DLD1 (cell line): Measurements from ENCODE around the gene LBHD1.
"Not testable (repeated sequence)": the region's sequence is repeated elsewhere in the genome, so short reads cannot be mapped to it uniquely, and the experiment has no call there.

Source experiments
- in situ Hi-C: cut with HindIII; loops from 2 replicates; pipeline ENCODE4 v1.10.0; 2017; ENCODE audit warnings: low sequenced_read_pairs

LBHD1 gene

DNA sequence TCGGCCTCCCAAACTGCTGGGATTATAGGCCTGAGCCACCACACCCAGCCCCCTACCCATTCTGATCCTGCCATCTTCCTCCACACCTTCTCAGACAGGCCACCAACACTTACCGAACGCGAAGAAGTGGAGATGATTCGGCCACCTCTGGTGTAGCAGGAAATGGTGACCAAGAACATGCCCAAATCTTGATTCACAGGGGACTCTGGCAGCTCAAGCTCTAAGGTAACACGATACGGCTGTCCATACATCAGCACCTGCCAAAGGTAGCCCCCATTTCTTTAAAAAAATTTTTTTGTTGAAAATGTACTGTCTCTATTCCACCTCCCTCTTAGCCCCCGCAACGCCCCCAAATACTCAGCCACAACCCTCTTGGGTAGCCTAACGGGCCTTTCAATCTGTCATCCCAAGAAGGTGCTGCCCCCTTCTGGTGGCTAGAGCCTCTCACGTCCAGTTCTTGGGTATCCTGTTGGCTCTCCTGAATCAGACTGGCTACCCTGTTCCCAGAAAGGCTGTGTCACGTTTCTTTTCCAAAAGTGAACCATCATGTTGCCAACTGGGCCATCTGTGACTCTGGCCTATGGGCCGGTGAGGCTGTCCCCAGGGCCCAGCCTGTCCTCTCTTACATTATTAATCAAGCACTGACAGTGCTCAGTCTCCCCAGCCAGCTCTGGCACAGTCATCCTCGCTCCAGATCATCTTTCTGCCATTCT is 22.5 kb upstream of the LBHD1 start:
- in situ Hi-C loops, result no loop called here

DNA sequence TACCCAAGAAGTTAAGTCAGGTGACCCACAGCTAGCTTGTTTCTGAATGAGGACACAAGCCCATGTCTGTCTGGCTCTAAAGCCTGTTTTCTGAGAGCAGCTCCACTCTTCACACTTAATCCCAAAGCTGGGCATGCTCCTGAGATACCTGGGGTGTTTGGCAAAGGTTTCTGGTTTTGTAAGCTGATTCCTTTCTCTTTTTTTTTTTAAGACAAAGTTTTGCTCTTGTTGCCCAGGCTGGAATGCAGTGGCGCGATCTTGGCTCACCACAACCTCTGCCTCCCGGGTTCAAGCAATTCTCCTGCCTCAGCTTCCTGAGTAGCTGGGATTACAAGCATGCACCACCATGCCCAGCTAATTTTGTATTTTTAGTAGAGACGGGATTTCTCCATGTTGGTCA is 21.6 kb upstream of the LBHD1 start:
- in situ Hi-C loops, result not testable (repeated sequence)

DNA sequence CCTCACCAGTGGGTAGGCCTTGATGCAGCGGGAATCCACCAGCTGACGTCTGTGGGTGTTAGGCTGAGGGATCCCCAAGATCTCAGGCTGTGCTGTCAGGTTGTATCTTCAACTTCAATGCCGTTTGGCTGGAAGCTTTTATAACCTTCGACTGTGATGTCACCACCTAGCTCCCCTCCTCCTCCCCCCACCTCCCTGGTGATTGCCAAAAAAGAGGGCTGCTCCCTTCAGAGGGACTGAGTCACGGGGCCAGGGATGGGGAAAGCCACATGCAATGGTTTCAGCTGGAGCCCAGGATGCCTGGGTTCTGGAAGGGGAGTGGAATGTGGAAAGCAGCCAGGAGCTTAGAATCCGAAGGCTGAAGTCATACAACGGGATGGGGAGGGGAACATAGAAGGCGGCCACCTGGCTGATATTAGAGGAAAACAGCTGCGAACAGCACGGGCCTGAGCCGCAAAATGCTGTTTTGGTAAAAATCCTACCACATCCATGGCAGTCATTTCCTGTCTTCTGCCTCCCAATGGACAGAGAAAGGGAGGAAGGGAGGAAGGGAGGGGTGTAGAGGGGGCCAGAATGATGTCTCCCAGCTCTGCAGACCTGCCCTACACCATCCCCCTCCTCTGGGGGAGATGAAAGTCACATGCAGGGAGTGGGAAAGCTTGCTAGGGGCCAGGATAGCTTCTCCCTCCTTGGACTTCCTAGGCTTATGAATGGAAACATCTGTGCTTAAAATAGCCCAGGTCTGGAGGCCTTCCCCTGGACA is 17.5 kb upstream of the LBHD1 start, which contains the start of gene LRRN4CL:
TSS of gene LRRN4CL (minus strand) at position 110 of the 763 bp plus-strand sequence. CDS start 1,022 bp downstream, outside the sequence.
- in situ Hi-C loops, result no loop called here

DNA sequence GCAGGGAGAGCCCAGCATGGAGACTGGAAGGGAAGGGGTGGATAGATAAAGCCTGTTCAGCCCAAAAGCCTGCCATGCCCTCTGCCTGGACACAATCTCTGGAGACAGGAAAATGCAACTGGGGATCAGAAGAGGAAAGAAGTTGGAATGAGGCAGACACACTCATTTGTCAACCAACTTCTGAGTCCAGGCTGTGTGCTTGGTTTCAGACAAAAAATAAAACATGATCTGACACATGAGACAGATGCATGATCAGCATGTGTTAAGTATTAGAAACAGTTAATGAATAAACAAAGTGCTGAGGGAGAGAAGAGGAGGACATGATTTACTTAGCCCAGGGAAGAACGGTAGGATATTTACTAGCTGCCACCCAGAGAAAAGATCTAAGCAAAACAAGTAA is 16.4 kb upstream of the LBHD1 start:
- in situ Hi-C loops, result no loop called here

DNA sequence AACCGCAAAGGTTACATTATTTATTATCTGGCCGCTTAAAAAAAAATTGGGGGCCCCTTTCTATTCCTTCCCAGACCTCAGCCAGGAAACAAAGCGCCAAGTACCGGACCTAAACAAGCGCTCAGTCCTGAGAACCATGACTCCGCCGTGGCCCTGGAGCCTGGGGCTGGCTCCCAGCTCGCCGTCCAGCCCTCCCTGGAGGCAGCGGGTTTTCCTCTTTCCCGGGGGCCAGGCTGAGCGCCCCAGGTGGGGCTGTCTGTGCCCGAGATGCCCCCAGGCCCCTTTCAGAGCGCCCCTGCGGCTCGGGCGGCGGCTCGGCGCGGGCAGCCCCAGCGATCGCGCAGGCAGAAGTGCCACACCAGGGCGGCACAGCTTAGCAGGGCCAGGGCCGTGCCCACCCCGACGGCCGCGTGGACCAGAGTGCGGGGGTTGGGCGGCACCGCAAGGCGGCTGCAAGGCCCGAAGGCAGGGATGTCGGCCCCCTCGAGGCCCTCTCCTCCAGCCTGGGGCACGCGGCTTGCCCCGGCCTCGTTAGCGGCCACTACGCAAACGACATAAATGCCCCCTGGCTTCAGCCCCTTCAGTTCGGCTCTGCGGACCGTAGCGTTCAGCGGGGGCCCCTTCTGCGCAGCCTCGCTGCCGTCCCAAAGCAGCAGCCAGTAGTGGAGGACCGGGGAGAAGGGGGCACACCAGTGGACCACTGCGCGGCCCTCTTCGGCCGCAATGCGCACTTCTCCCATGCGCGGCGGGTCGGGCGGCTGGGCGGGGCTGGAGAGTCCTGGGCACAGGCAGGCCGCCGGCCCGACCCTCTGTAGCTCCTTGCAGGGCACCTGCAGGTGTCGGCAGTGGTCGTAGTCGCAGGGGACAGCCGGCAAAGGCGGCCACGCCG is 15.7 kb upstream of the LBHD1 start:
- in situ Hi-C loops, result no loop called here

DNA sequence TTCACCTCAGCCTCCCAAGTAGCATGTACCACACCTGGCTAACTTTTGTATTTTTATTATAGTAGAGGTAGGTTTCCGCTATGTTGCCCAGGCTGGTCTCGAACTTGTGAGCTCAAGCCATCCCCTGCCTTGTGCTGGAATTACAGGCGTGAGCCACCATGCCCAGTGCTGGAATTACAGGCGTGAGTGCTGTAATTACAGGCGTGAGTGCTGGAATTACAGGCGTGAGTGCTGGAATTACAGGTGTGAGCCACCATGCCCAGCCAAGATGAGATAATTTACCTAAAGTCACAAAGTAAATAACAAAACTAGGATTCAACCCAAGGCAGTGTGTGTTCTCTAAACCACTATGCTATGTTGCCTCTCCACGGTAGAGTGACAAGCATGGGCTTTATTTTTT is 10.5 kb upstream of the LBHD1 start:
- in situ Hi-C loops, result no loop called here

DNA sequence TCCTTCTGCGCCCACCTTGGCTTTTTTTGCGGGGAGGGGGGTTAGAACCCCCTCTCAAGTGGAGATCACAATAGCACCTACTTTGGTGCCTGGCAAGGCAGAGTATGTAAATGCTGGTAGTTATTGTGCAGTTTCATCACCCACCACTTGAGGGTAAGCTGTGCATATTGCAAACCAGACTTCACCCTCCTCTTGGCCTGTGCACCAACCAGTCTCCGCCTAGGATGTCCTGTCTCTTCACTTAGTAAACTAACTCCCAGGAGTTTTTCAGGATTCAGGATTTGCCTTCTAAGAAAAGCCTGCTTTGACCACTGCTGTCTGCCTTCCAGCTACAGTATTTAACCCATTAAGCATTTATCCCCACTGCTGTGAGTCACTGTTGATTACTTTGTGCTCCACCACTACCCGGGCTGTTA is 8.8 kb upstream of the LBHD1 start:
- in situ Hi-C loops, result no loop called here

DNA sequence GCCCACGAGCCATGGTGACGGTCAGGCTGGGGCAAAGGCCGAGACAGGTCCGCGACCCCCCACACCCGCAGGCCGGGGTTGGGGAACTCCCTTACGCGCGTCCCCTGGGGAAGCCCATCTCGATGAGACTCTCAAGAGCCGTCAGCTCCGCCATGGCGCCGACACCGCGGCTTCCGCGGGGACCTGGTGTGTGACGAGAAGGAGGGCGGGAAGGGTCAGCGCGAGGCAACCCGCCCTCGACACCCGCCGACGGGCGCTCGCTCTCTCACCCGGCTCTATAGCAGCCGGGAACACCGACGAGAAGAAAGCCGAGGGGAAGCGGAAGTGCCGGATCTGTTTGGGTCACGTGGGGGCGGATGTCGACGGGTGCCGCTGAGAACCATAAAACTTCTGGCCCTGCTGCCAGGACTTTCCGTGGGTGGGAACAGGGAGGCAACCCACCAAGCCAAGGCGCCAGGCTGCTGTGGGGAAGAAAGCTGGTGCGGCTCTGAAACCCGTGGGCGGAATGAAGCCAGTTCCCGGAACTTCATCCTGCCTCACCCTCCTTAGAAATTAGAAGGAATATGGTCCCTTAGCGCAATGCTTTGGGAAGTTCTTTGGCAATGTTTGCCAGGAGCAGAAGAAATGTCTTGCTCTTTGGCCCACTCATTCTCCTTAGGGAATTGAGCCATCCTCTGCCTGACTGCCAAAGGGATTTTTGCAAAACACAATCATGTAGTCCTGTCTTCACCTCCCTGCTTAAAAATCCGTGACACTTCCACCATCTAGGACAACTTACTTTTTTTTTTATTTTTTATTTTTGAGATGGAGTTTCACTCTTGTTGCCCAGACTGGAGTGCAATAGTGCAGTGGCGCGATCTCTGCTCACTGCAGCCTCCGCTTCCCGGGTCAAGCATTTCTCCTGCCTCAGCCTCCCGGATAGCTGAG is 7.0 kb upstream of the LBHD1 start, which contains the start of gene UBXN1:
TSS of gene UBXN1 (minus strand) at position 304 of the 927 bp plus-strand sequence. CDS start at position 154, 150 bp downstream.
- in situ Hi-C loops, result loop anchor here (10.0 kb wide), 1 partner anchor 254 kb away; no protein-coding TSS in a partner anchor

DNA sequence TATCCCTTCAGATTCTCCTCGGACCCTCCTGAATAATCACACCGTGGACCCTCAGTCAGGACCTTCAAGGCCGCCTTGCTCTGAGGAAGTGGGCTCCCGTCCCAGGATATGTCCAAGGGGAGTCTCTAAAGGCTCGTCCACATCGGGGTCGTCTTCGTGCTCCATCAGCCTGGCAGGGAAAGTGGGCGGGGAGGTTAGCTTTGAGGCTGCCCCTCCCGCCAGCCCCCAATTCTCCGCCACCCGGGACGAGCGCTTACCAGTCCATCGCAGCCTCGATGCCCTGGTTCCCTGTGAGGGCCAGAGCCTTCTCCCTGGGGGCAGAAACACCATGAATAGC is 6.3 kb upstream of the LBHD1 start:
- in situ Hi-C loops, result loop anchor here (10.0 kb wide), 1 partner anchor 254 kb away; no protein-coding TSS in a partner anchor

DNA sequence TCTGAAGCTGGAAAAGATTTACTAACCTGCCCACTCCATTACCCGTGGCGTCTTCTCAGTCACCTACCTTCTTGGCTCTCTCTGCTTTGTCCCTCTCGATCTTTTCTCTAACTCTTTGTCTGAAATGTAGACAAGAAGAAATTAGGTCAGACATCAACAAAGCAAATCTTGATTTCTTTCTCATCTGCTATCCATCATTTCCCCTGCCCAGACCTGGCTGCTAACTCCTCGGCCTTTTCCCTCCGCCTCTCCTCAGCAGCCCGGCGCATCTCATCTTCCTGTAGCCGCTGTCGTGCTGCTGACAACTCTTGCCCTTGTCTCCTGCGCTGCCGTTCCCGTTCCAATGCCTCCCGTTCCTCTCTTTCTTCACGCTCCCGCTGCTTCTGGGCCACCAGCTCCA is 5.6 kb upstream of the LBHD1 start:
- in situ Hi-C loops, result loop anchor here (10.0 kb wide), 1 partner anchor 253 kb away; no protein-coding TSS in a partner anchor

DNA sequence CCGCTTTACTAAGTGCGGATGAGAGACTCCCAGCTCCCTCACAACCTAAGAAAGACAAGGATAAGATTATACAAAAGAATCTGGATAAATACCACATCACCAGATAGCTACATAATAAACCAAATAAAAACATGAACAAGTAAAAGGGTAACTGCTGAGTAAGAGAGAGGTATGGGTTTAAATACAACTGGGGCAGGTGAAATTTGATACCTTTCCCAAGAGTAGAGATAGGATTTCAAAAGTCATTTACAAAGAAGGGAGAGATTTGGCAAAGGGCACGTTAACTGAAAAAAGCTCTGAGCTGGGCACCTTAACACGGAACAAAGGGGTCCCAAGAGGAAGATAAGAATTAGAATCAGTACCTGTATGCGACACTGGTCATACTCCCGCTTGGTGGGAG is 5.1 kb upstream of the LBHD1 start:
- in situ Hi-C loops, result loop anchor here (10.0 kb wide), 1 partner anchor 252 kb away; no protein-coding TSS in a partner anchor

DNA sequence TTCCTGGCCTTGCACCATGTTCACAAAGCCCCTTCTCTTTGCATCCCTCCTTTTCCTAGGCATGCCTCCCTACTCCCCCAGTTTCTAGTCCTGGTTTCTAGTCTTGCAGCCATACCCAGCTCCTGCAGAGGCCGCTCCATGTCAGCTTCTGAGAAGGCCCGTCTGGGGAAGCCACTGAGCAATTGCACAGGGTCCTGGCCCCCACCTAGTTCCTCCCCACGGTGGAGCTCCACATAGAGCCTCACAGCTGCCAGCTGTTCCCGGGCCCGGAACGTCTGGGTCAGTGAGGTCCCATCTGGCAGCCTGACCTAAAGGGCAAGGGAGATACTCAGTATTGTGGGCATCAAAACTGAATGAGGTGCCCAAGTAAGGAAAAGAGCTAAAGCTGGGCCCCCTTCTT is 4.6 kb upstream of the LBHD1 start:
- in situ Hi-C loops, result loop anchor here (10.0 kb wide), 1 partner anchor 252 kb away; no protein-coding TSS in a partner anchor

DNA sequence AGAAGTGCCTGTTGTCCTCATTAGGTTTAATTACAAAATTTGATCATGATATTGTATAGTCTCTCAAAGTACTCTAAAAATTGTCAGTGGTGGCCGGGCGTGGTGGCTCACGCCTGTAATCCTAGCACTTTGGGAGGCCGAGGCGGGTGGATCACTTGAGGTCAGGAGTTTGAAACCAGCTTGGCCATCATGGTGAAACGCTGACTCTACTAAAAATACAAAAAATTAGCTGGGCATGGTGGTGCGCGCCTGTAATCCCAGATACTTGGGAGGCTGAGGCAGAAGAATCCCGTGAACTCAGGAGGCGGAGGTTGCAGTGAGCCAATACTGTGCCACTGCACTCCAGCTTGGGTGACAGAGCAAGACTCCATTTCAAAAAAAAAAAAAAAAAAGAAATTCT is 3.3 kb upstream of the LBHD1 start:
- in situ Hi-C loops, result loop anchor here (10.0 kb wide), 1 partner anchor 251 kb away; no protein-coding TSS in a partner anchor

DNA sequence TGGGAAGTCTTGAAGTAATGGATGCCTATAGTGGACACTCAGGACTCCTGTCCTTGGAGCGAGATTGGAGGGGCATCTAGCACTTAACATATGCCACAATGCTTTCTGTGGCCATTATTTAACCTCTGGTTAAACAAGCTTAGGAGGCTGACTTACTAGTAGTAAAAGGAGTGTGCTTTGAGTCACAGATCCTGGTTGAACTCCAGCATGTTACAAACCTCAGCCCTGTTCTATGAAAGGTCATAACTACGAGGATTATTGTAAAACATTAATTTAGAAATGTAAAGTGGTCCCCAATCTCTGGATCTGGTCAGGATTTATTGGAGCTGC is 1.1 kb upstream of the LBHD1 start:
- in situ Hi-C loops, result loop anchor here (10.0 kb wide), 1 partner anchor 248 kb away; no protein-coding TSS in a partner anchor

DNA sequence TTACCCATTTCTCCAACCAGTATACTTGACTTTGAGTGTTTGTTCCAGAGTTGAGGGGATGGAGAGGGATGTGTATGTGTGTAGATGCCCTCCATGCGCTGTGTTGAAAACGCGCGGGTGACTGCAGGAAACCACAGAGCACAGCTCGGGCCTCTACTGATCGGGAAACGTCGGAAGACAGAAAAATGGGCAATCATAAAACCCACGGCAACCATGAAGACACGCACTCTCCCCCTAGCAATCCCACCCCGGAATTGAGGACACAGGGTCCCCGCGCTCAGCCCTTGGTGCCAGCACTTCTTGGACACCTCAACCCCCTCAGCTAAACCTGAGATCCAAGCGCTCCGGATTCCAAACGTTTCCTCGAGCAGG is 845 bp downstream of the LBHD1 start:
- in situ Hi-C loops, result loop anchor here (10.0 kb wide), 1 partner anchor 246 kb away; no protein-coding TSS in a partner anchor

DNA sequence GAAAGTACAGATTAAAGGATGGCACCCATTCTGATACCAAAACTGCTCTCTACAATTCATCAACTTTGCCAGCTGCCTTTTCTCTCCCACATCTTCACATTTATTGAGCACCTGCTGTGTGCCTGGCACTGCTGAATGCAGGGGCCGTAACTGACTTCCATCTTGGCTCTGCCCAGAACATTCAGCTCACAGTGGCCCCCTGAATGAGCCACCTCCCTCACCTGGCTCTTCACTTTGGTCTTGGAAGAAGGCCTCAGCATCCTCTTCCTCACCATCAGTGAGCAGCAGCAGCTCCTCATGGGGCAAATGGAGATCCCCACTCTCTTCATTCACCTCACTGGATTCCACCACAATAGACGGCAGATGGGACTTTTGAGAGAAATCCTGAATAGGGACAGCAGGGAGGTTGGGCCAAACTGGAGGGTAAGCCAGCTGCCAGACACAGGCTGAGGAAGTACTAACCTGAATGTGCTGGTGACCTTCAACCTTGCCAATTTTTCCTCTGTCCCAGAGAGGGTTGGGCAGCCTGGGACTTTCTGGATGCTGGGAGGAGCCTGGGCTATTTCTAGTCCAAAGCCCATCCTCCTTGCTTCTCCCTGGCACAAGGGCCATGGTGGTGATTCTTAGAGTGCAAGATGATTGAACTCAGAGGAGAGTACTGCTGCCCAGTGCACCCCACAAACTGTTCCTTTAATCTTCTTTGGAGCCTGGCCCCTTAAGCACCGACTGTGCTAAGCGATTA is 2.5 kb downstream of the LBHD1 start:
- in situ Hi-C loops, result loop anchor here (10.0 kb wide), 1 partner anchor 245 kb away; no protein-coding TSS in a partner anchor

DNA sequence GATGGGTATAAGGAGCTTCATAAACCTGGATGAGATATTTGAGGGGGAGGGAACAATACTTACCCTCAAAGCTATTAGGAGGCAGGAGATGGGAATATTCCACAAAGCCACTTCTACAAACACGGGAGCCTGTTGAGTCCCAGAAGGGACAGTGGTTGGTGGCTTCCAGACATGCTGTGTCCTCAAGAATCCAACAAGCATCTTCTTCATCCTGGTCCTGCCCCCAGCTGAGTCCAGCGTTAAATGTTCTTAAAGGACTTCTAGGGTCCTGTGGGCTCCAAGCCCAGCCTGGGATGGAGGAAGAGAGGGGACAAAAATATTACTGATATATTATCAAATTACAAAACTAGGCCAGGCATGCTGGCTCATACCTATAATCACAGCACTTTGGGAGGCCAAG is 4.6 kb downstream of the LBHD1 start:
- in situ Hi-C loops, result no loop called here

DNA sequence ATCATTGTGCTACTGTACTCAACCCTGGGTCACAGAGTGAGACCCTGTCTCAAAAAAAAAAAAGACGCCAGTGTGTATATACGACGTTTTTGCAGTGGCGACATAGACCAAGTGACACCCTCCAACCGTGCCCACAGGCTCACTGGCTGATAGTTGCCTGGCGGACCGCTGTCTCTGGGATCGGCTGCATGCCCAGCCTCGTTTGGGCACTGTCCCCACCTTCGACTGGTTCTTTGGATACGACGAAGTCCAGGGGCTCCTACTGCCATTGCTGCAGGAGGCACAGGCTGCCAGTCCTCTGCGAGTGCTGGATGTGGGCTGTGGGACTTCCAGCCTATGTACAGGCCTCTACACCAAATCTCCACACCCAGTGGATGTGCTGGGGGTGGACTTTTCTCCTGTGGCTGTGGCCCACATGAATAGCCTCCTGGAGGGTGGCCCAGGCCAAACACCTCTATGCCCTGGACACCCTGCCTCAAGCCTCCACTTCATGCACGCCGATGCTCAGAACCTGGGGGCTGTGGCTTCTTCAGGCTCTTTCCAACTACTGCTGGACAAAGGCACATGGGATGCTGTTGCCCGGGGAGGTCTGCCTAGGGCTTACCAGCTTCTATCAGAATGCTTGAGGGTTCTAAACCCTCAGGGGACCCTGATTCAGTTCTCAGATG is 5.7 kb downstream of the LBHD1 start:
- in situ Hi-C loops, result no loop called here
